DLD1 (cell line): Measurements from ENCODE around the gene MPP4.

Source experiments
- in situ Hi-C: cut with HindIII; loops from 2 replicates; pipeline ENCODE4 v1.10.0; 2017; ENCODE audit warnings: low sequenced_read_pairs

Gene MPP4, protein sequence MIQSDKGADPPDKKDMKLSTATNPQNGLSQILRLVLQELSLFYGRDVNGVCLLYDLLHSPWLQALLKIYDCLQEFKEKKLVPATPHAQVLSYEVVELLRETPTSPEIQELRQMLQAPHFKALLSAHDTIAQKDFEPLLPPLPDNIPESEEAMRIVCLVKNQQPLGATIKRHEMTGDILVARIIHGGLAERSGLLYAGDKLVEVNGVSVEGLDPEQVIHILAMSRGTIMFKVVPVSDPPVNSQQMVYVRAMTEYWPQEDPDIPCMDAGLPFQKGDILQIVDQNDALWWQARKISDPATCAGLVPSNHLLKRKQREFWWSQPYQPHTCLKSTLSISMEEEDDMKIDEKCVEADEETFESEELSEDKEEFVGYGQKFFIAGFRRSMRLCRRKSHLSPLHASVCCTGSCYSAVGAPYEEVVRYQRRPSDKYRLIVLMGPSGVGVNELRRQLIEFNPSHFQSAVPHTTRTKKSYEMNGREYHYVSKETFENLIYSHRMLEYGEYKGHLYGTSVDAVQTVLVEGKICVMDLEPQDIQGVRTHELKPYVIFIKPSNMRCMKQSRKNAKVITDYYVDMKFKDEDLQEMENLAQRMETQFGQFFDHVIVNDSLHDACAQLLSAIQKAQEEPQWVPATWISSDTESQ

DNA sequence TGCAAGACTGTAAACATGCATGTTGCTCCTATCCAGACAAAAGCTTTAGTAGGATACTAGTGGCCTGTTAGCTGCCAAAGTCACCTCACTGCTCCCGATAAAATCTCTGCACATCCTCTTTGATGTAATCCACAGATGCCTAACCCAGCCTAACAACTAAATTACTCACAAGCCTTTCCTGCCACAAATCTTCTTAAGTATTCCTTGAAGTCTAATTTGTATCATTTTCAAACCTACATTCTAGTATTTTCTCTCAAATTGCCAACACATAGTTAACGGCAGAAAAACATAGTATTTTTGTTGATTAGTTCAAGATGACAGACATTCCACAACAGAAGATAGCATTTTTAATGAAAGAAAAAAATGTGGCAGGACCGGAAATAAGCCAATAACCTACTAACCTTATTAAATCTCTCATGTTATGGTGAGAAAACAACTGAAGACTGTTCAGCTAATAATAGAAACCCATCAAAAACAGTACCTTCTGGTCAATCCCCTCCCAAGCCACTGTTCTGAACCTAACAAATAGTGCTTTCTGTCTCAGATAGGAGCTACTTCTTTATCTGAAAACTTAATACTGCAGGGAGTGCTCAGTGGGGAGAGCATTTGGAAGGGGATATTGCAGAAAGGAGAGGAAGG, at the start of gene MPP4:
Gene MPP4 (minus strand): TSS at position 57 of the 639 bp plus-strand sequence. CDS start 4,690 bp downstream, outside the sequence.
- in situ Hi-C loops: no loop called here

DNA sequence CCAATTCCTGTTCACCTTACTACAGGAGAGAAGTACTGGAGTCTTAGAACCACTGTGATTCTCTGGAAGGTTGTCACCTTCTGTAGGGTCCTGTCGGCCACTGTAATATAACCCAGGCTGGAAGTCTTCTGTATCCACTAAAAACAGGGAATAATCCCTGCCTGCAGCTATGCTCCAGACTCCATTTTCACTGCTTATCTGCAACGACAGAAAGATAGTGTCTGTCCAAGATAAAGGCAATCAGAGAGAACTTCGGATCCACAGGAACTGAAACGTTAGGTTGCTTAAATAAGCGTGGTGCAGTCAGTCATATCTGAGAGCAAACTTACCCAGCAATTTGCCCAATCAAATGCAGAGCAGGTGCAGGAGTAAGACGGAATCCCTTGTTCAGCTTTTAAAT, 48.1 kb upstream of the MPP4 start:
- in situ Hi-C loops: no loop called here

DNA sequence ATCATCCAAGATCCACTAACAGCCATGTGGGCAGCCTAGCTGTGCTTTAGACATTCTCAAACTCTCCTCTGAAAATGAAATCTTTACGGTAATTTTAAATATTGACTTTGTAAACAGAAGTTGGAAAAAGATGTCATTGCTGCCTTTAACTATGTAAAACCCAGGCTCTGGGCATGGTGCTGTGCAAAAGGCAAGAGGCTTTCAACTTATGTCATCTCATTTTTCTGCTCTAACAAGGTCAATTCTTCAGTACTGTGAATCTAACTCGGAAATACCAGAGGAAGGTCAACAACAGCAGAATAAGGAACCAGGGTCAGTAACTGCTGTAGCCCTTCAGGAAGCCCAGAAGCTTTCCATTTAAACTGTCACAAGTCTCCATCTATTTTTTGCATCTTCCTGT, 37.0 kb upstream of the MPP4 start:
- in situ Hi-C loops: no loop called here

DNA sequence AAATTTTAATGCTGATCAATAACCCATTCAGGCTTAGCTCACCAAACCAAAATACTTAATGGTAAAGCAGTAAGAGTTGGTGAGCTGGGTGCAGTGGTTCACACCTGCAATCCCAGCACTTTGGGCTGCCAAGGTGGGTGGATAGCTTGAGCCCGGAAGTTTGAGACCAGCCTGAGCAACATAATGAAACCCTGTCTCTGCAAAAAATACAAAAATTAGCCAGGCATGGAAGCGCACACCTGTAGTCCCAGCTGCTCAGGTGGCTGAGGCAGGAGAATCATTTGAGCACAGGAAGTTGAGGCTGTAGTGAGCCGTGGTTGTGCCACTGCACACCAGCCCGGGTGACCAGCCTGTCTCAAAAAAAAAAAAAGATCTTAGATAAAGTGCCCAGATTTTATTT, 35.7 kb upstream of the MPP4 start:
- in situ Hi-C loops: no loop called here

DNA sequence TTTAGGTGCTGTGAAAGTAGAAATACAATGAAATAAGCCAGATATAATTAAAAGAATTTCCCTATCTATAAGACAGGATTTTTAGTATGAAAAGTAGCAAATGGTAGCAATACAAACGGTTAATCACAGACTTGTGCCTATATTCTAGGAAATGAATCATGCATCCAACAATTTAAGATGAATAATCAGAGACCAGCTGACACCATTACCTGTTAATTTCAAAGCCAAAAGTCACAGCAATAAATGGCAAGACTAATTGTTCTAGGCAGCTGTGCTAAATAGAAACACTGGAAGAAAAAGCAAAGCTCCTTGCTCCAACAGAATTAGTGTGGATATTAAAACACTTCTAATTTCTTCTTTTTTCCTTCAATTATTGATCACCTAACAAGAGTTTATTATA, 35.1 kb upstream of the MPP4 start:
- in situ Hi-C loops: no loop called here

DNA sequence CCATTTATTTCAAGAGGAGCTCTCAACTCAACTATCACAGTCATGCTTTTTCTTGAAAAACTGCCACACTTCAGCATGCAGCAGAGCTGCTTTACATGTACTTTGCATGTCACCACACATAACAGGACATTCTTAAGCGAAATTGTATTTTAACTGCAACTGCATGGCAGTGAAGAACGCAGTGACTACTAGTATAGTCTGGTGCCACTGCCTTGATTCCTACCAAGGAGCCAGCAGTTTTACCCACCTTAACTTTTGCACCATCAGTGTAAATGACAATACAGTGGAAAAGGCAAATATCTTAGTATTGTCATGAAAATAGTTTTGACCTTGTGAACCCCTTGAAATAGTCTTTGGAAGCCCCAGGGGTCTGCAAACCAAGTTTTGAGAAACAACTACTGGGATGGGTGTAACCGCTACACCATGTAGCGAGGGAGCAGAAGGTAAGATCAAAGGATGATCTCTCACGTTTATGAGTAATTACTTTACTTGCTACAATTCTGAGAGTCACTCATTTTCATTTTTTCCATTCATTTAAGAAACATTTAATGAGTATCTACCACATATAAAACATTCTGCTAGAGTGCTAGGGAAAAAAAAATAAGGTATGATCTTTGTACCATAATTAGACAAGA, 32.3 kb upstream of the MPP4 start:
- in situ Hi-C loops: no loop called here

DNA sequence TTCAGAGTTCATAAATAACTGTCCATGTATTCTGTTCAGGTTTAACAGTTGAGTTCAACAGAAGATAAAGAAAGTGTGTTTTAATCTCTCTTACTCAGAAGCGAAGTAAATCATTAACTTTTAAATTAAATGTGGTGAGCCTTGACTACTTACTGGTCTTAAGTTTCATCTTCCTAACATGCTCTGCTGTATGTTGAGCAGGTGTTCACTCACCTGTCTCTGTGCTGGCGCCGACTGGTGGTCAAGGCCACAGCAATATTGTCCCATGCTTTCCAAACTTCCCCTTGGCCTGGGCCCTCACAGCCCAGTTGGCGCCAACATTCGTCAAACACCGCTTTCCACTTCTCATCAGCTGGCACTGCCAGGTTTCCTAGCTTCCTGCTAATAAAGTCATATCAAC, 17.0 kb upstream of the MPP4 start:
- in situ Hi-C loops: no loop called here

DNA sequence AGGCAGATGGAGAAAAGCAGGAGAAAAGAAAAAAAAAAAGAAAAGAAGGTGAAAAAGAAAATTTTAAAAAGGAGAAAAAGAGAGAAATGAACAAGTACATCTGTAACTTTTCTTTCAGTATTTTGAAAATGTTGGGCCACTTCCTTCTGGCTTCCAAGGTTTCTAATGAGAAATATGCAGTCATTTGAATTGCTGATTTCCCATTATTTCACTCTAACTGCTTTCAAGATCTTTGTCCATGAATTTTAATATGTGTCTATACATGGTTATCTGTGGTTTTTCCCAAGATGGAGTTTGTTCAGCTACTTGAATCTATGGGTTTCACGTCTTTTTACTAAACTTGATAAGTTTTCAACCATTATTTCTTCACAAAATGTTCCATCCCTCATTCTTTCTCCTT, 14.3 kb upstream of the MPP4 start:
- in situ Hi-C loops: no loop called here

DNA sequence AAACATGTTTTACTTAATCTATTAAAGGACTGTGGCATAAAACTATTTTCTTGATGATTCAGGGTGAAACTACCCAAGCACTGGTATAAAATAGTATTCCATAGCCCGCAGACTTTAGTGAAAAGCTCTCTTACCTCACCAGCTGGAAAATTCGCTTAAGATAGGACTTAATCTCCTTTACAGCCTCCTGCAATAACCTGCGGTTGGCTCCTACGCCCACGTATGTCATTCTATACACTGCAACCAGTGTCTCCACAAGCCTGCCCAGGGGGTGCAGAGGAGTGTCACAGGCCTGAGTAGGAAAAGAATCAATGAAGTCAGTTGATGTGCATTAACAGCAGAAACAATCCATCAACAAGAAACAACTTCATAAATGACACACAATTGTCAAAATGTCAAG, 11.3 kb upstream of the MPP4 start:
- in situ Hi-C loops: no loop called here

DNA sequence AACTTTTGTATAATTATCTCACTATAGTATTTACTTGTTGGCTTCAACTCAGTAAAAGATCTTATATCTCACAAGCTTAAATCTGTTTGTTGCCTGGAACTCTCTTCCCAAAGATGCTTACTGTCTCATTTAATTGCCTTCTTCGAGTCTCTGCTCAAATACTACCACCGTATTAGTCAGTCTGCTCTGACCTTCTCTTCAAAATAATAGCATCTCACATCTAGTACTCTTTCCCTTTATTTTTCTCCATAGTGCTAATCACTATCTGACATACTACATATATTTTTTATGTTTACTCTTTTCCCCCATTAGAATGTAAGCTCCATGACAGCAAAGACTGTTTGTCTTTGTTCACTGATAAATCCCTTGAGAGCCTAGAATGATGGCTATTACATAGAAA, 10.6 kb upstream of the MPP4 start:
- in situ Hi-C loops: no loop called here

DNA sequence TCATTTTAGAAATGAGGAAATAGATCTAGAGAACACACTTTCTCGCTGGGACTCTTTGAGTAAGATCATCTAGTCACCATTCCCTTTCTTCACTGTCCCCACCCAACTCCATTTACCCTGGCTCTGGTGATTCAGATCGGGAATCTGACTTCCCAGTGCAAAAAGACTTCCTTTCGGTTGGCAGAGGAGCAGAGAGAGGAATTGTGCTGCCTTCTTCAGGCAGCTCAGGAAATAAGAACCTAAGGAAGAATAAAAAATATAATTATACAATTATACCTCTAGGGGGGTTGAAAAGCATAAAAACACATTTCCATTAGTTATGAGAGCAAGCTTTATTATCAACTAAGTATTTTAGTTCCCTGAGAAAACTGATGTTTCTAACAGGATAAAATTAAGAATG, 9.3 kb upstream of the MPP4 start:
- in situ Hi-C loops: no loop called here

DNA sequence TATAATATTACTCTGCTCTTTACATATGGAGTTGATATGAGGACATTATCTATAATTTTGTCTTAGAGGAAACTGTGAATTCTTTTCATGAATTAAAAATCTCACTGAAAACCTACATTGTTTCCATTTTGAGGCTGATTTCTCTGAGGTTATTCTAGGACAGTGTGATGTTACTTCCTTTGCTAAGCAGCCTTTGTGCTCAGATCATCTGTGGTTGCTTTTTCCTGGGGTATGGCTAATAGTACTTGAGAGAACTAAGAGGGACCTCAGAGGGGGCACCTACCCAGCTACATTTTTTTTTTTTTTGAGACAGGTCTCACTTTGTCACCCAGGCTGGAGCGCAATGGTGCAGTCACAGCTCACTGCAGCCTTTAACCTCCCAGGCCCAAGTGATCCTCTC, 8.7 kb upstream of the MPP4 start:
- in situ Hi-C loops: no loop called here

DNA sequence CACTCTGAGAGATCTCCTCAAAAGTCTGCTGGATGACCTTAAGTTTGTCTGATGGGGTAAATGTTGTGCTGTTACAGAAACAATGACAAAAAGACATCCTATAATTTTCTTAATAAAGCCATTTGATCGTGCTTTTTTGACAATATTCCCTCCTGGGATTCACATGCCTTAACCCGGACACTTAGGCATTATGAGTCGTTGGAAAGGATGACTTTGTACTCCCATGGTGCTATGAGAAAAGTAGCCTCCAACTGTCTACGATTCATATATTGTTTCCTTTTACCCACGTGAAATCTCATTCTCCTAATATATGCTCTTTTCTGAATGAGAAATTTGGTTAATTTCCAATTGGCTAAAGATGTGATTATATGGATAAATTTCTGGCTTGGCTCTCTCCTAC, 6.1 kb upstream of the MPP4 start:
- in situ Hi-C loops: no loop called here

DNA sequence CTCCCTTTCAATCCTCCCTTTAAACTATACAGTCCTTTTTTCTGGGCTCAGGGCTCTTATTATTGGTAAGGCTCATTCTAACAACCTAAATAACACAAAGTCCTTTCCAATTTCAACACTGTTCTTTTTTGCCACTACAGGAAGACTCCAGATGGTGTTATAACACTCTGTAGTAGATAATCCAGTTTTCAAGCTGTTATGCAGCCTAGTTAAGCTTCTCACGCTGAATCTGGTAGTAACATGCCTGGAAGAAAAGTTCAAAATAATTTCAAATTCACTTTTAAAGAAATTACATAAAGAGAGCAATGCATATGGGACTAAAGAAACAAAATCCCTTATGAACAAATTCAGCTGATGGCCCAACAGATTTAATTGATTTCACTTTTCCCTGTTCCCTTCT, 3.2 kb upstream of the MPP4 start:
- in situ Hi-C loops: no loop called here

DNA sequence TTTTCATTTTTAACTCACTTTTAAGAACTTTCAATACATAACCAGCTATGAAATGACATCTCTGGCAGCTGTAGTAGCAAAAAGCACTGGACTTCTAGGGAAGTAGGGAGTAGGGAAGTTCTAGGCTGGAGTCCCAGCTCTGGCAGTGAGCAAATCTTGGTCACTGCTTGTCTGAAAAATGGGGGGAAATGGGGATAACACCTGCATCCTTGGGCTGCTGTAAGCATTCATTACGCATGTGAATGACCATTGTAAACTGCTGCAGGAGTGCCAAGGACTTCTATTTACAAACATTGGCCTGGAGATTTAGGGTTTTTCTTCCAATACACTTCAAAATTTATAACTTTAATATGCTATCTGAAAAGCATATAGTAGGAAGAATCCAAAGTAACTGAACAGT, 972 bp upstream of the MPP4 start:
- in situ Hi-C loops: no loop called here

DNA sequence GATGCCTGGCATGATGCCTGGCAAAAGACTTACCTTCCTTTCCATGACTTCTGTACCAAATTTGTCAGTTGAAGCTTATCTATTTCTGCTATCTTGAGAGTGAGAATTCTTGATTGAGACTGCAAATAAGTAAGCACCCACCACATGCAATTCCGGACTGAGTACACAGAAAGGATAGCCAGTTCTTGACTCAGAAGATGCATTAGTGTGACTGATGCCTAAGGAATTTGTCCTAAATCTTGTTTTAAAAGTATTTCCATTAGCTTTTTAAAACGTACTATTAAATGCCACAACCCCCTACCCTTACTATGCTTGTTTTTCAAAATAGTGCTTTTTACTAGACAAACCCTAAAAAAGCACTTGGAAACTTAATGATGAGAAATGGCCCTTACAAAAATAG, 545 bp downstream of the MPP4 start:
- in situ Hi-C loops: no loop called here

DNA sequence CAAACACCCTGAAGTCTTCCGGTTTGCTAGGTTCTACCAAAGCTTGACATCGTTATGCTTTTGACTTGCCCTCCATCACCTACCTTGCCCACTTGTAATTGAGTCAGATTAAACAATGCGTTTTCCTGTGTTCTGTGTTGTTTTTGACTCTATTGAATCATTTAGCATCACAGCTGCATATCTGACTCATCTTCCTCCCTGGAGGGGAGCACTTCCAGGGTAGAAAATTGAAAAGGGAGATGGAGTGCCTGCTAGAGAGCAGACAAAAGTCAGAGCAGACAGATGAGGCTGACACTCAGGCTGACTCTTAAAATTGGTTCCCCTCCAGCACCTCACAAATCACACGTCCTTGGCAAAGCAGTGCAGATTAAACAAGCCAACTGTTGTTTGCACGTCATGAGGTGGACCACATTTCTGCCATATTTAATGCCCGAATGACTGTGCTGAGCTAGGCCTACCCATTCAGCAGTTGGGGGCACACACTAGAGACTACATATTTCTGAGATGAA, 2.2 kb downstream of the MPP4 start:
- in situ Hi-C loops: no loop called here

DNA sequence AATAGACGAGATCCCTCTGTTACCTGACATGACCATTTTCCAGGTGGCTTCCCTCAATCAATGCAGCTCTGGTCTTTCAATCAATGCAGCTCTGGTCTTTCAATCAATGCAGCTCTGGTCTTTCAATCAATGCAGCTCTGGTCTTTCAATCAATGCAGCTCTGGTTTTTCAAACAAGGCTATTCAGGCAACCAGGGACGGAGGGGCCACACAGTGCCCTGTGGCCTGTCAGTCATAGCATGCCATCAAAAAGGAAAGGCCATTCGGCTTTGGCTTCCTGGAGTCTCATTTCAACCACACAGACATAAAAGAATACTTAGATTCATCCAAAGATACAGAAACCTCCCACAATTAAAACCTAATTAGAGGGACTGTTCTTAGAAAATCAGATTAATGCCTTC, 13.3 kb downstream of the MPP4 start:
- in situ Hi-C loops: no loop called here

DNA sequence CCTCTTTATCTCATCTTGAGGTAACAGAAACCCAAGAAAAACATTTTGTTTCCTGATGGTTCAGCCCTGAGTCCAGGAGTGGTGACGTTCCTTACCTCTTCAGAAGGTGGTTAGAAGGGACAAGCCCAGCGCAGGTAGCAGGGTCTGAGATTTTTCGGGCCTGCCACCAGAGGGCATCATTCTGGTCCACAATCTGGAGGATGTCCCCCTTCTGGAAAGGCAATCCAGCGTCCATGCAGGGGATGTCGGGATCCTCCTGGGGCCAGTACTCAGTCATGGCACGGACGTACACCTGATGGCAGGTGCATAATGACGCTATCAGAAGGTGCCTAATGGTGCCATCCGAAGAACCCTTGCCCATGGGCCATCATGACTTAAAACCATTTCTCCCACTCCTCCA, 17.7 kb downstream of the MPP4 start:
- in situ Hi-C loops: no loop called here

DNA sequence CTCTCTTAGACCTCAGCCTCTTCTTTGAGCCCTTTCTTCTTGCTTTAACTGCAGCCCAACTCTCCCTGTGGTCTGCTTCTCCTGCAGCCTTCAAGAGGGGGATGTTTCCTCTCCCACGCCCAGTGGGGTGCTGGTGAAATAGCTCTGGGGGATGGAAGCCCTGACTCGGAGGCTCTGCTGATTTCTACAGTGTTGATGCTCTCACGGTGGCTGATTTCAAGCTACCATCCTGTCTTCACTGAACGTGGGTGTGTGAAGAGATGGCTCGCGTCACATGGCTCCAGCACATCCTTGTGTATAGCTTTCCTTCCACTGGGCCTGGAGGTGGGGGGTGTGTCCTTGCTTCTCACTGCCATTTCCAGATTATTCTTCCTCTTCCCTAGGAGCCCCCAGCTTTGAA, 20.0 kb downstream of the MPP4 start:
- in situ Hi-C loops: no loop called here

DNA sequence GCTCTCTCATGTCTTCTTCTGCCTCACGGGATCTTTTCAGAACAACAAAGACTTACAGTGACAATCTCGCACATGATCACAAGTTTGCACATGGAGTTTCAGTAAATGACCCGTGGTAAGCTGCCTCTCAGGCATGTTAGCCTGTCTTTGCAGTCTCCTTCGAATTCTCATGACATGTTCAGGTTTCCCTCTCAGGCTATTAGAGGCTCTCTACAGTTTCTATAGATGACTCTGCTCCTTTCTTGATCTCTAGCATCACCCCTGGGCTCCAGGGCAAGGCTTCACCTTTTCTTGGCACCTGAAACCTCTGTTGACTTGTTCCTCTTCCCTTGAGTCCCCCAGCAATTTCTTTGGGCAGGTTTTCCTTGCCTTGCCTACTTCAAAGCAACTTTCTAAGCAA, 23.0 kb downstream of the MPP4 start:
- in situ Hi-C loops: no loop called here

DNA sequence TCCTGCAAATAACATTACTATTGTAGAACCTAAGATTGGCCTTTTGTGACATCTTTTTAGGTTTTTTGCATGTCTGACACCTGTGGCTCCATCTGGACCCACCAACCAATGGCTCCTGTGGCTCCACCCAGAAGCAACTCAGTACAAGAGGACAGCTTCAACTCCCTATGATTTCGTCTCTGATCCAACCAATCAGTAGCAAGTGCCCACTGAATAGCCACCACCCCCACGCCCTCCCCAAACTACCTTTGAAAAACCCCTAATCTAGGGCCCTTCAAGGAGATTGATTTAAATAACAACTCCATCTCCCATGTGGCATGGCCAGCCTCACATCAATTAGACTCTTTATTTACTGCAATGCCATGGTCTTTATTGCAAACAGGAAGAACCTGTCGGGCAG, 23.6 kb downstream of the MPP4 start:
- in situ Hi-C loops: no loop called here
